Neutrophil (primary cell): ENCODE measurements around the gene SYN1.
A peak's percentile ranks its signal among the peaks of the same experiment; 100 is the strongest.

ENCODE experiments used
- H3K27ac ChIP-seq: fragments of 200-600 bp; sonication (generic); 2 replicates; pipeline ENCODE4 v1.5.1; 2016; ENCODE audit warnings: mild to moderate bottlenecking, moderate library complexity
- H3K27me3 ChIP-seq: fragments of 200-600 bp; sonication (generic); 2 replicates; pipeline ENCODE4 v1.6.0; 2016; ENCODE audit warnings: mild to moderate bottlenecking
- H3K36me3 ChIP-seq: fragments of 200-600 bp; sonication (generic); 2 replicates; pipeline ENCODE4 v1.5.1; 2017
- H3K4me1 ChIP-seq, 2 experiments: fragments of 200-600 bp in 1 of 2; sonication (generic) in 1 of 2; 1 replicate in 1 of 2; 2 replicates in 1 of 2; pipeline versions ENCODE4 v1.5.1 to v1.6.1; 2013 to 2016; ENCODE audit warnings: low read depth in 1 of 2, low read length in 1 of 2, mild to moderate bottlenecking in 1 of 2, moderate library complexity in 1 of 2; ENCODE audit not compliant: control insufficient read depth in 1 of 2, insufficient read depth in 1 of 2
- H3K4me3 ChIP-seq, 2 experiments: fragments of 200-600 bp in 1 of 2; sonication (generic) in 1 of 2; 1 replicate in 1 of 2; 2 replicates in 1 of 2; pipeline ENCODE4 v1.5.1; 2013 to 2016; ENCODE audit warnings: low read depth in 1 of 2, low read length in 1 of 2, mild to moderate bottlenecking in 1 of 2, moderate library complexity in 1 of 2
- H3K9me3 ChIP-seq: fragments of 200-600 bp; sonication (generic); 2 replicates; pipeline ENCODE4 v1.5.1; 2016
- CTCF ChIP-seq: fragments of 200-600 bp; sonication (generic); IDR thresholded peaks from 2 replicates; pipeline ENCODE4 v1.5.1; 2016; ENCODE audit warnings: antibody characterized with exemption

The SYN1 gene

DNA sequence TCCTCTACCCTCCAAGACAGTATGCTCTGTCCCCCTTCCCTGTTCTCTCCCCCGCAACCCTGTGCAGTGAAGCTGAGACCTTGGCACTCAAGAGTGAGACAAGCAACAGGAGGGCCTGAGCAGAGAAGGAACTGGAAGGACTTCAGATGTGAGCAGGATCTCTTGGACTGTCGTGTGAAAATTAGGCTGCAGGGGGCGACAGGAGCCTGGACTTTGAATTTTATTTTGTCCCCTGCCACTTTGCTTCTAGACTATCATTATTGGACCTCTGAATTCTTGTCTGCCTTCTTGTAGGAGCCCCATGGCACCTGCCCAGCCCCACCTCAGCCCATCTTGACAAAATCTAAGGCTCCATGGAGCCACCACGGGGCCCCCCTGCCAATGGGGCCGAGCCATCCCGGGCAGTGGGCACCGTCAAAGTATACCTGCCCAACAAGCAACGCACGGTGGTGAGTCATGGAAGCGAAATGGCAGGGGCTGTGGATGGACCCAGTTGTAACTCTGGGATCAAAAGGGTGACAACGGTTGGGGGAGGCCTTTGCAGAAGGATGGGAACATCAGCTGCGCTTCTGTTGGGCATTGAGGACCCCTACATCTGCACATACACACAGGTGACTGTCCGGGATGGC is 56.9 kb downstream of the SYN1 start:
- Histone ChIP-seq H3K27me3 (no peaks in the 10 kb centered on the region), H3K4me3 (peak overlapping the region in 1 of 2 experiments; percentile 8), H3K4me1 (peaks cover 11 to 14% of the 10 kb centered on the region in 2 experiments), H3K27ac (peak overlapping the region; percentile 42), H3K9me3 (no peaks in the 10 kb centered on the region), H3K36me3 (peaks cover 45% of the 10 kb centered on the region)
- TF ChIP-seq CTCF: peak; percentile 52

DNA sequence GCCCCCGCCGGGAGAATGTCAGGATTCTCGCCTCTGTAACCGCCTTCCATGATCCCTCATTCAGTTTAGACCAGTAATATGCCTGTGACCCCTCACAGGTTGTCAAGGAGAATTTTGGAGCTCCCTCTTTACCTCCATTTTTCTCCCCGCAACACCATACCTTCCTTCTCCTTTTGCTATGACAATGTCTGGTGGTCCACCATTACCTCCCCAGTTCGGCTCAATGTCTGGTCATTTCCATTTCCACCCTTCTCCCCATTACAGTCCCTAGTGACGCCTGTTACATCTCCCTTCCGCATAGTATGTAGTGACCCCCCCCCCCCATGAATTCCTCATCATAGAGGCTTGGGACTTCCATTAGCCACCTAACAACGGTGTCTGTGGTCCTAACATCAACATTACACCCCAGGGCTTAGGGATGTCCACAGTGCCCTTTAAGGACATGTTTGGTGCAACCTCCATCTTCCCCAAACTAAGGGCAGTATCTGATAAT is 58.0 kb downstream of the SYN1 start:
- Histone ChIP-seq H3K4me3 (peak overlapping the region; percentile 71 to 81), H3K4me1 (peaks cover 14 to 16% of the 10 kb centered on the region in 2 experiments), H3K27me3 (no peaks in the 10 kb centered on the region), H3K36me3 (peaks cover 35% of the 10 kb centered on the region), H3K9me3 (no peaks in the 10 kb centered on the region), H3K27ac (peak overlapping the region; percentile 98)
- no peak for TF ChIP-seq CTCF

GRCh38 chrX:47560934-47561658 is 58.6 kb downstream of the SYN1 start, which contains the start of gene ARAF:
ARAF (plus strand) TSS chrX:47561205; CDS start chrX:47562968, 1,763 bp downstream.
- H3K4me1 ChIP-seq: peaks cover 17 to 20% of the 10 kb centered on the region in 2 experiments
- peaks cover 29% of the 10 kb centered on the region for H3K36me3 ChIP-seq
- H3K27ac ChIP-seq: peak within 1 kb of the TSS; percentile 98
- no peak for TF ChIP-seq CTCF
- peak within 1 kb of the TSS; percentile 71 to 81 for H3K4me3 ChIP-seq
- no peaks in the 10 kb centered on the region for H3K9me3 ChIP-seq
- H3K27me3 ChIP-seq: no peaks in the 10 kb centered on the region

DNA sequence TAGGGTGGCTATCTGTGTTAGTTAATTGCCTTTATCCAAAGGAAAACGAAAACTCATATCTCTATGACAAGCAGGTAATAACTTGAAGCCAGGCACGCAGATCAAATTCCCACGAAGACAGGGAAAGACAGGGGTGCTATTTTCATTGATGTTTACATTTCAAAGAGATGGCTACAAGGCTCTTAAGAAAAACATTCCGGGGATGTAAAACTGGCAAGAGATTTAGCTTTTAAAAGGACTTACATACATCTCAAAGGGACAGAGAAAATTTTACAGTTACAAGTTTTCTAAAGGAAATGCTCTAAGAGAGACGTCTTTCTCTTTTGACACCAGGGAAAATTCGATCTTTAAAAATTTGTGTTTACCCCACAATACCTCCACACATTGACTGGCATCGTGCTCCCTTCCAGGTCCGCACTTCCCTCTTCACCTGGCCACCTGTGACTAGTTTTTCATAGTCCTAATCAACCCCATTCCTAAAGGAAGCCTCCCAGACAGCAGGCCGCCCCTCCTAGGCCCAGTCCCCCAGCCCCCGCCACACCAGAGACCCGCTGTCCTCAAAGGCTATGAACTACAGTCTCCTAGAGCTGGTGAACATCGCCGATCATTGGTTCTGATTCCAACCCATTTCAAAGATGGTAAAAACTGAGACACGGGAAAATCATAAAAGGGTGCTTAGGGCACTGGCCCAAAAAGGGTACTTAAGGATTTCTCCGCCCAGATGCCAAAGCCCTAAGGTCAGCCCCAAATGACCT is 59.3 kb downstream of the SYN1 start:
- Histone ChIP-seq H3K4me3 (peak overlapping the region; percentile 71 to 81), H3K9me3 (no peaks in the 10 kb centered on the region), H3K27me3 (no peaks in the 10 kb centered on the region), H3K36me3 (peaks cover 24% of the 10 kb centered on the region), H3K4me1 (peaks cover 17 to 20% of the 10 kb centered on the region in 2 experiments), H3K27ac (peak overlapping the region; percentile 98)
- TF ChIP-seq CTCF: no peak

DNA sequence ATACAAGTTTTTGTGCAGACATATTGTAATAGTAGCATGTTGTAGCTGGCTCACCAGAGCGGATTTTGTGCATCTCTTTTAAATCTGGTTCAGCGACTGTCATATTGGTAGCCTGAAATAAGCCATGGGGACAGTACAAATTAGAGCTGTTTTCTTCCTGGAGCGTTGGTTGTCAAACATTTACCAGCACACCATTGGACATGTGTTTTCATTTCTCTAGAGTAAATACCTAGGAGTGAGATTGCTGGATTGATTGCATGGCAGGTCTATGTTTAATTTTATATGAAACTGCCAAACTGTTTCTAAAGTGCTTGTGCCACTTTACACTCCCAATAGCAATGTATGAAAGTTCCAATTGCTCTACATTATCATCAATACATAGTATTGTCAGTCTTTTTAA is 61.2 kb downstream of the SYN1 start:
- TF ChIP-seq CTCF: no peak
- H3K4me3 ChIP-seq: no peak overlapping the region
- no peaks in the 10 kb centered on the region for H3K9me3 ChIP-seq
- H3K27me3 ChIP-seq: no peaks in the 10 kb centered on the region
- H3K4me1 ChIP-seq: peaks cover 17 to 20% of the 10 kb centered on the region in 2 experiments
- H3K27ac ChIP-seq: no peak overlapping the region
- peaks cover 7% of the 10 kb centered on the region for H3K36me3 ChIP-seq
